ENCODE measurements around the gene NACC1.

The NACC1 gene

GRCh38 chr19:13089139-13089856 is 28.8 kb upstream of the NACC1 start:
- FAIRE-seq = no peak

- no peak for FAIRE-seq
Observed at GRCh38 chr19:13089857-13090507, 28.1 kb upstream of the NACC1 start.

- FAIRE-seq = no peak
Observed at GRCh38 chr19:13090511-13091231, 27.4 kb upstream of the NACC1 start.

- FAIRE-seq = no peak
Observed at GRCh38 chr19:13091400-13092157, 26.5 kb upstream of the NACC1 start.

GRCh38 chr19:13092158-13092543 is 25.9 kb upstream of the NACC1 start:
- FAIRE-seq = no peak

GRCh38 chr19:13092606-13093235 is 25.3 kb upstream of the NACC1 start:
- FAIRE-seq = no peak

- FAIRE-seq = no peak
Observed at GRCh38 chr19:13093407-13094105, 24.5 kb upstream of the NACC1 start.

GRCh38 chr19:13094106-13094504 is 24.0 kb upstream of the NACC1 start:
- FAIRE-seq = no peak

GRCh38 chr19:13094771-13095392 is 23.2 kb upstream of the NACC1 start:
- no peak for FAIRE-seq

- FAIRE-seq = no peak
Observed at GRCh38 chr19:13095393-13095784, 22.7 kb upstream of the NACC1 start.

GRCh38 chr19:13095934-13096927 is 21.8 kb upstream of the NACC1 start:
- FAIRE-seq = no peak

GRCh38 chr19:13097033-13097462 is 21.0 kb upstream of the NACC1 start:
- no peak for FAIRE-seq

GRCh38 chr19:13097463-13098258 is 20.4 kb upstream of the NACC1 start:
- FAIRE-seq = no peak

- no peak for FAIRE-seq
Observed at GRCh38 chr19:13098277-13099072, 19.6 kb upstream of the NACC1 start.

- FAIRE-seq = no peak
Observed at GRCh38 chr19:13099073-13099999, 18.7 kb upstream of the NACC1 start.

- no peak for FAIRE-seq
Observed at GRCh38 chr19:13100031-13100588, 18.0 kb upstream of the NACC1 start.
